ENCODE results near the gene FAU. TPM values are rescaled to one million over a fixed set of nuclear protein-coding genes. Genes with fewer than 3 reads are reported as not detected.

FAU gene
- total RNA-seq, 1 donor from 2014 or later, result 267 TPM

- no peak for DNase-seq (ENCODE audit: low spot score)
Measured at GRCh38 chr11:65083134-65083833, 38.6 kb downstream of the FAU start.

- DNase-seq (ENCODE audit: low spot score), result no peak
Measured at GRCh38 chr11:65078786-65079342, 43.1 kb downstream of the FAU start.

DNA sequence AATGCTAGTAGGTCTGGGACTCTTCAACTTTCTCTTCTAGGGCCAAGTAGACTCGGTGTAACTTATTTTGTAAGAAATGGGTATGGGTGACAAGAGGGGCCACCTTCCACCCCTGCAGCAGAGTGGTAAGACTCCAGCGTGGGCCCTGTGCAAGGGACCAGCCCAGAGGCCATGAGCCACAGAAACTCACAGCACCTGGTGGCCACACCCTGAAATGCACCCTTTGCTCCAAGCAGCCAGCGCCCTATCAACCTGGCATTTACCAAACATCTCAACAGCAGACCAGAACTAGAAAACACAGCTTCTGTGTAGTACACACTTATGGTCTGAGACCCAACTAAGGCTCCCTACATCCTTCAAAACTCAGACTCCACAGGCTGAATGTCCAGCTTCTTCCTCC, 43.8 kb downstream of the FAU start:
- DNase-seq (ENCODE audit: low spot score), result no peak

- DNase-seq (ENCODE audit: low spot score), result no peak
Measured at GRCh38 chr11:65077451-65077850, 44.5 kb downstream of the FAU start.

DNA sequence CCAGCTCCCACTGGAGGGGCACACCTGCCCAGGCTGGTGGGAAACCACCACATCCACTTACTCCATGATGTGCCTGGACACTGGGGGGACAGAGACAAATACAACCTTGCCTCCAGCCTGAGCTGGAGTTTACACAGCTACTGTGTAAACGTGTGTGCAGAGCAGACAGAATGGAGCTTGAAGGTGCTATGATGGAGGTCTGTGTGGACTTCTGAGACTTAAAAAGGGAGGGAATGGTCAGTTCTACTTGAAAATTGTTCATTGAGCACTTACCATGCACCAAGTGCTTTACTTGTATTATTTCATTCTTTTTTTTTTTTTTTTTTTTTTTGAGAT, 49.3 kb downstream of the FAU start:
- DNase-seq (ENCODE audit: low spot score), result no peak

- no peak for DNase-seq (ENCODE audit: low spot score)
Measured at GRCh38 chr11:65071907-65072630, 49.9 kb downstream of the FAU start.

Other genes starting within 250 kb of the FAU start
- gene EHD1, start 243.5 kb downstream of the FAU start, total RNA-seq (ENCODE audit: insufficient read depth, low replicate concordance), result 56.8 TPM
- 5.3 TPM for gene ATG2A, start 204.9 kb downstream of the FAU start, total RNA-seq (ENCODE audit: insufficient read depth, low replicate concordance)
- gene PPP2R5B, start 197.4 kb downstream of the FAU start, total RNA-seq (ENCODE audit: insufficient read depth, low replicate concordance), result 3.6 TPM
- not detected for gene GPHA2, start 186.2 kb downstream of the FAU start, total RNA-seq (ENCODE audit: insufficient read depth, low replicate concordance)
- not detected for gene MAJIN, start 150.0 kb downstream of the FAU start, total RNA-seq (ENCODE audit: insufficient read depth, low replicate concordance)
- gene BATF2, start 125.2 kb downstream of the FAU start, total RNA-seq (ENCODE audit: insufficient read depth, low replicate concordance), result not detected
- gene ARL2, start 108.0 kb downstream of the FAU start, total RNA-seq (ENCODE audit: insufficient read depth, low replicate concordance), result 60.2 TPM
- 19.0 TPM for gene SNX15, start 94.7 kb downstream of the FAU start, total RNA-seq (ENCODE audit: insufficient read depth, low replicate concordance)
- 11.8 TPM for gene SAC3D1, start 80.9 kb downstream of the FAU start, total RNA-seq (ENCODE audit: insufficient read depth, low replicate concordance)
- 4.1 TPM for gene NAALADL1, start 63.6 kb downstream of the FAU start, total RNA-seq (ENCODE audit: insufficient read depth, low replicate concordance)
- gene CDCA5, start 38.1 kb downstream of the FAU start, total RNA-seq (ENCODE audit: insufficient read depth, low replicate concordance), result 3.1 TPM
- gene ZFPL1, start 37.9 kb downstream of the FAU start, total RNA-seq (ENCODE audit: insufficient read depth, low replicate concordance), result 28.6 TPM
- 117 TPM for gene VPS51, start 25.9 kb downstream of the FAU start, total RNA-seq (ENCODE audit: insufficient read depth, low replicate concordance)
- gene TM7SF2, start 10.3 kb downstream of the FAU start, total RNA-seq (ENCODE audit: insufficient read depth, low replicate concordance), result 15.2 TPM
- gene ZNHIT2, start 4.4 kb downstream of the FAU start, total RNA-seq (ENCODE audit: insufficient read depth, low replicate concordance), result 5.8 TPM
- gene MRPL49, start 187 bp upstream of the FAU start, total RNA-seq (ENCODE audit: insufficient read depth, low replicate concordance), result 19.5 TPM
- 13.0 TPM for gene SYVN1, start 12.4 kb upstream of the FAU start, total RNA-seq (ENCODE audit: insufficient read depth, low replicate concordance)
- not detected for gene SPDYC, start 48.1 kb upstream of the FAU start, total RNA-seq (ENCODE audit: insufficient read depth, low replicate concordance)
- gene CAPN1, start 59.8 kb upstream of the FAU start, total RNA-seq (ENCODE audit: insufficient read depth, low replicate concordance), result 59.5 TPM
- 3.6 TPM for gene POLA2, start 139.8 kb upstream of the FAU start, total RNA-seq (ENCODE audit: insufficient read depth, low replicate concordance)
- 8.4 TPM for gene CDC42EP2, start 192.7 kb upstream of the FAU start, total RNA-seq (ENCODE audit: insufficient read depth, low replicate concordance)
- gene DPF2, start 211.7 kb upstream of the FAU start, total RNA-seq (ENCODE audit: insufficient read depth, low replicate concordance), result 34.7 TPM
- gene TIGD3, start 232.6 kb upstream of the FAU start, total RNA-seq (ENCODE audit: insufficient read depth, low replicate concordance), result 1.4 TPM